Right atrium auricular region (tissue), 2 donors: ENCODE data around the gene CCNI. TPM values are rescaled to one million over a fixed set of nuclear protein-coding genes. Genes with fewer than 3 reads are reported as not detected.

ENCODE experiments used
- DNase-seq: peaks from one replicate; pipeline ENCODE4 v3.0.0-alpha.2; 2019; ENCODE audit warnings: low spot score
- H3K27ac ChIP-seq, 2 donors: fragments of 200-600 bp; sonication (generic); 1 replicate in 1 of 2; 2 replicates in 1 of 2; pipeline ENCODE4 v1.5.1; 2016 to 2019
- H3K27me3 ChIP-seq, 2 donors: fragments of 200-600 bp; sonication (generic); one replicate each; pipeline versions ENCODE4 v1.5.1 to v1.6.0; 2017 to 2019
- H3K36me3 ChIP-seq: fragments of 200-600 bp; sonication (generic); one replicate; pipeline ENCODE4 v1.5.1; 2016
- H3K4me1 ChIP-seq, 2 donors: fragments of 200-600 bp; sonication (generic); one replicate each; pipeline versions ENCODE4 v1.5.1 to v1.6.0; 2017 to 2019
- H3K4me3 ChIP-seq, 2 donors: fragments of 200-600 bp; sonication (generic); 1 replicate in 1 of 2; 2 replicates in 1 of 2; pipeline ENCODE4 v1.5.1; 2017 to 2019; ENCODE audit warnings: mild to moderate bottlenecking in 1 of 2, moderate library complexity in 1 of 2
- H3K9me3 ChIP-seq, 2 donors: fragments of 200-600 bp; sonication (generic); one replicate each; pipeline ENCODE4 v1.5.1; 2019
- CTCF ChIP-seq, 2 donors: fragments of 200-600 bp; sonication (generic); IDR thresholded peaks; one replicate each; pipeline ENCODE4 v1.5.1; 2019; ENCODE audit warnings: antibody characterized with exemption in 2 of 2
- total RNA-seq, 2 donors: library from RNA; depleted of rRNA; stranded (reverse); fragments of >200 nt; gene quantifications; one replicate each; pipeline ENCODE4 v1.1.0, GENCODE V29; 2016

The CCNI gene
- total RNA-seq, 2 donors from 2014 or later = 251 to 338 TPM

- Histone ChIP-seq H3K27me3 (no peaks in the 10 kb centered on the region), H3K27ac (no peak overlapping the region), H3K36me3 (peaks cover 89% of the 10 kb centered on the region), H3K4me3 (no peak overlapping the region), H3K9me3 (no peaks in the 10 kb centered on the region), H3K4me1 (peaks cover 0 to 2% of the 10 kb centered on the region in 2 donors)
- DNase-seq = no peak
- TF ChIP-seq CTCF (IDR thresholded peaks at IDR 0.05) = no peak
Measured at GRCh38 chr4:77050962-77051361, 24.8 kb downstream of the CCNI start.

- no peaks in the 10 kb centered on the region for H3K9me3 ChIP-seq
- H3K4me3 ChIP-seq = no peak overlapping the region
- no peak for DNase-seq
- peaks cover 55% of the 10 kb centered on the region for H3K36me3 ChIP-seq
- H3K27ac ChIP-seq = no peak overlapping the region
- H3K27me3 ChIP-seq = no peaks in the 10 kb centered on the region
- H3K4me1 ChIP-seq = no peaks in the 10 kb centered on the region
- TF ChIP-seq CTCF (IDR thresholded peaks at IDR 0.05) = peak in 1 of 2 donors; percentile 41
Measured at GRCh38 chr4:77047037-77047436, 28.8 kb downstream of the CCNI start.

- H3K27ac ChIP-seq = no peak overlapping the region
- no peaks in the 10 kb centered on the region for H3K9me3 ChIP-seq
- DNase-seq = no peak
- H3K27me3 ChIP-seq = no peaks in the 10 kb centered on the region
- no peak for TF ChIP-seq CTCF (IDR thresholded peaks at IDR 0.05)
- no peaks in the 10 kb centered on the region for H3K4me1 ChIP-seq
- peaks cover 43% of the 10 kb centered on the region for H3K36me3 ChIP-seq
- H3K4me3 ChIP-seq = no peak overlapping the region
Measured at GRCh38 chr4:77045490-77045889, 30.3 kb downstream of the CCNI start.

- H3K4me1 ChIP-seq = no peaks in the 10 kb centered on the region
- no peaks in the 10 kb centered on the region for H3K9me3 ChIP-seq
- TF ChIP-seq CTCF (IDR thresholded peaks at IDR 0.05) = peak; percentile 29 to 71
- H3K4me3 ChIP-seq = no peak overlapping the region
- no peaks in the 10 kb centered on the region for H3K27me3 ChIP-seq
- H3K27ac ChIP-seq = no peak overlapping the region
- no peak for DNase-seq
- H3K36me3 ChIP-seq = peaks cover 34% of the 10 kb centered on the region
Measured at GRCh38 chr4:77044461-77045150, 31.2 kb downstream of the CCNI start.

- Histone ChIP-seq H3K36me3 (peaks cover 30% of the 10 kb centered on the region), H3K9me3 (no peaks in the 10 kb centered on the region), H3K4me1 (no peaks in the 10 kb centered on the region), H3K27ac (no peak overlapping the region), H3K4me3 (no peak overlapping the region), H3K27me3 (no peaks in the 10 kb centered on the region)
- DNase-seq = no peak
- TF ChIP-seq CTCF (IDR thresholded peaks at IDR 0.05) = no peak
Measured at GRCh38 chr4:77043507-77044136, 32.2 kb downstream of the CCNI start.
